Kidney (tissue), 14 donors: Measurements from ENCODE around the gene PDGFRB. TPM values are rescaled to one million over a fixed set of nuclear protein-coding genes. Genes with fewer than 3 reads are reported as not detected.

Source experiments
- DNase-seq, 5 donors: peaks; one replicate each; pipeline ENCODE4 v3.0.0-alpha.2; 2013 to 2020
- FAIRE-seq: peaks from 2 replicates; lab custom pipeline; 2012; peaks lifted over from hg19 to GRCh38; lab: Jason Lieb, UNC
- H3K27ac ChIP-seq, 2 donors: one replicate each; pipeline ENCODE4 v1.7.0; 2013; ENCODE audit warnings: low read depth in 2 of 2, low read length in 2 of 2, inconsistent platforms in 1 of 2
- H3K27me3 ChIP-seq: one replicate; pipeline ENCODE4 v1.7.1; 2013; ENCODE audit warnings: low read length, inconsistent platforms; ENCODE audit not compliant: control insufficient read depth, insufficient read depth
- H3K36me3 ChIP-seq, 3 donors: one replicate each; pipeline versions ENCODE4 v1.7.0 to v1.7.1; 2013; ENCODE audit warnings: low read length in 3 of 3, control low read depth in 1 of 3, inconsistent platforms in 1 of 3; ENCODE audit not compliant: insufficient read depth in 3 of 3, control insufficient read depth in 2 of 3
- H3K4me1 ChIP-seq, 3 donors: one replicate each; pipeline versions ENCODE4 v1.7.0 to v1.7.1; 2013; ENCODE audit warnings: low read length in 3 of 3, inconsistent platforms in 1 of 3, low read depth in 1 of 3; ENCODE audit not compliant: control insufficient read depth in 2 of 3, insufficient read depth in 2 of 3
- H3K4me3 ChIP-seq, 3 donors: one replicate each; pipeline versions ENCODE4 v1.7.0 to v1.8.1; 2013; ENCODE audit warnings: low read length in 3 of 3, control low read depth in 1 of 3, inconsistent platforms in 1 of 3
- H3K9ac ChIP-seq, 3 donors: one replicate each; pipeline versions ENCODE4 v1.7.0 to v1.7.1; 2013; ENCODE audit warnings: low read length in 3 of 3, control low read depth in 1 of 3, inconsistent platforms in 1 of 3
- H3K9me3 ChIP-seq, 3 donors: one replicate each; pipeline versions ENCODE4 v1.7.0 to v1.7.1; 2013; ENCODE audit warnings: low read length in 3 of 3, control low read depth in 1 of 3, inconsistent platforms in 1 of 3; ENCODE audit not compliant: control insufficient read depth in 2 of 3, insufficient read depth in 1 of 3
- intact Hi-C: fragments of 100-400 bp; cut with DNase I; formaldehyde crosslinking; loops from one replicate; pipeline ENCODE4 v1.11.1; 2022
- polyA plus RNA-seq: library from polyadenylated mRNA; stranded (reverse); fragments of 350-450 nt; fragmentation: Illumina TruSeq; extraction: RNeasy Lipid Tissue Mini Kit (QIAGEN cat#74804); gene quantifications from one replicate; pipeline ENCODE4 v1.2.3, GENCODE V29; 2014; ENCODE audit warnings: low read depth, low replicate concordance; ENCODE audit not compliant: insufficient read depth
- total RNA-seq: library from RNA; stranded (reverse); fragmentation: NEBNext Ultra II Directional; extraction: Animal tissue kit (Norgen Biotek cat#: 25700); gene quantifications from one replicate; pipeline ENCODE4 v1.2.1, GENCODE V29; 2021
- TF ChIP-seq, protein P1 (sequence below): IDR thresholded peaks from 3 replicates; pipeline ENCODE4 v1.5.1; 2012; ENCODE audit warnings: mild to moderate bottlenecking, moderate library complexity, borderline replicate concordance; ENCODE audit not compliant: insufficient read depth; ENCODE audit errors: extremely low read depth
- donor health status: control.
- donor health status: control.
- donor health status: control.
- donor health status: control.
- donor health status: control.
- donor health status: DM: yes; HTN: yes; CAD: no.
- donor health status: Normal renal cell carcinoma (clear cell type).

The PDGFRB gene
- total and polyA plus RNA-seq, 2 donors from 2014 or later: 50.4 to 104 TPM

DNA sequence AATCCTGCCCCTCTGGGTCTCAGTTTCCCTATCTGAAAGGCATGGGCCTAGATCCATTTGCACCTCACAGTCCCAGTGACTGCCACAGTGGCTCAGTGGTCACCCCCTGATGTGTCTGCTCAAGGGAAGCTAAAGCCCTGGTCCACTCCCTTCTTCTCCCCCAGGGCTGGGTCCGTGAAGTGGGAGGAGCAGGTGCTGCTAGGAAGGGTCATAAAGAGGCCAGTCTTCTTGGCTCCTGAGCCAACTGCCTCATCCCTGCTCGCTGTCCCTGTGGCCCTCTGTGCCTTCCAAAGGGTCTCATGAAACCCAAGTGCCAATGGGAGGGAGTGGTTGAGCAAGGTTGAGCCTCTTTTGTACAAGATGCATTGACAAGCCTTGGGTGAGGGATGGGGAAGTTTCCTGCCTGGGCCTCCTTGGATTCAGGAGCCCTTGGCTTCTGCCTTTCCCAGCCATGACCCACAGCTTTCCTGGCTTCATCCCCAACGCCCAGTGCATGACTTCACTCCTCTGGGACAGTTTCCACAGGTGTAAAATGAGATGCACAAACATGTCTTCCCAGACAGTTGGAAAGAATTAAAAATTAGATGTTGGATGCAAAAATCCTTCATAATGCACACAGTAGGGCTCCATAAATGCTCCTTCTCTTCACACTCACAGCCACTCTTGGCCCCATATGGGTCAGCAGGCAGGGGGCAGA, 32.6 kb upstream of the PDGFRB start:
- no peak overlapping the region for H3K9ac ChIP-seq
- DNase-seq (no peak), FAIRE-seq (no peak)
- H3K27ac ChIP-seq: no peak overlapping the region
- no peaks in the 10 kb centered on the region for H3K36me3 ChIP-seq
- H3K27me3 ChIP-seq: peaks cover 4% of the 10 kb centered on the region
- H3K9me3 ChIP-seq: no peaks in the 10 kb centered on the region
- peaks cover 0 to 6% (median 0%) of the 10 kb centered on the region in 3 donors for H3K4me1 ChIP-seq
- intact Hi-C loops: no loop called here
- H3K4me3 ChIP-seq: no peak overlapping the region
- TF ChIP-seq, protein P1, sequence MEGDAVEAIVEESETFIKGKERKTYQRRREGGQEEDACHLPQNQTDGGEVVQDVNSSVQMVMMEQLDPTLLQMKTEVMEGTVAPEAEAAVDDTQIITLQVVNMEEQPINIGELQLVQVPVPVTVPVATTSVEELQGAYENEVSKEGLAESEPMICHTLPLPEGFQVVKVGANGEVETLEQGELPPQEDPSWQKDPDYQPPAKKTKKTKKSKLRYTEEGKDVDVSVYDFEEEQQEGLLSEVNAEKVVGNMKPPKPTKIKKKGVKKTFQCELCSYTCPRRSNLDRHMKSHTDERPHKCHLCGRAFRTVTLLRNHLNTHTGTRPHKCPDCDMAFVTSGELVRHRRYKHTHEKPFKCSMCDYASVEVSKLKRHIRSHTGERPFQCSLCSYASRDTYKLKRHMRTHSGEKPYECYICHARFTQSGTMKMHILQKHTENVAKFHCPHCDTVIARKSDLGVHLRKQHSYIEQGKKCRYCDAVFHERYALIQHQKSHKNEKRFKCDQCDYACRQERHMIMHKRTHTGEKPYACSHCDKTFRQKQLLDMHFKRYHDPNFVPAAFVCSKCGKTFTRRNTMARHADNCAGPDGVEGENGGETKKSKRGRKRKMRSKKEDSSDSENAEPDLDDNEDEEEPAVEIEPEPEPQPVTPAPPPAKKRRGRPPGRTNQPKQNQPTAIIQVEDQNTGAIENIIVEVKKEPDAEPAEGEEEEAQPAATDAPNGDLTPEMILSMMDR: no peak

DNA sequence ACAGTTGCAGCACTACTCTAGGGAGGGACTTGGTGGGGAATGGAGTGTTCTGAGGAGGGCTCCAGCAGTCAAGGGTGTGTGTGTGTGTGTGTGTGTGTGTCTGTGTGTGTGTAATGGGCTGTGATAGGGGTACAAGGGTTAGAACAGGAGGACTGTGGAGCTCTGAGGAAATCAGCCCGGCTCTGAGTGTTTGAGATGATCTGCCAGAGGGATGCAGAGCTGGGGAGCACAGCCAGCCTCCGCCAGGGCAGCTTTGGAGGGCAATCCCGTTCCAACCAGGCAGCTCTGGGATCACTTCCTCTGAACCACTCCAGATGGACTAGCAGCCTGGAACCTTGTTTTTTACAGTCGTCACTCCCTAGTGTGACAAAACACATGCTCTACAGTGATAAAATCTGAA, 31.3 kb upstream of the PDGFRB start:
- H3K4me3 ChIP-seq: no peak overlapping the region
- no peak overlapping the region for H3K9ac ChIP-seq
- TF ChIP-seq, protein P1: no peak
- intact Hi-C loops: no loop called here
- FAIRE-seq (no peak), DNase-seq (no peak)
- peaks cover 4% of the 10 kb centered on the region for H3K27me3 ChIP-seq
- peaks cover 0 to 6% (median 0%) of the 10 kb centered on the region in 3 donors for H3K4me1 ChIP-seq
- no peak overlapping the region for H3K27ac ChIP-seq
- no peaks in the 10 kb centered on the region for H3K9me3 ChIP-seq
- no peaks in the 10 kb centered on the region for H3K36me3 ChIP-seq

DNA sequence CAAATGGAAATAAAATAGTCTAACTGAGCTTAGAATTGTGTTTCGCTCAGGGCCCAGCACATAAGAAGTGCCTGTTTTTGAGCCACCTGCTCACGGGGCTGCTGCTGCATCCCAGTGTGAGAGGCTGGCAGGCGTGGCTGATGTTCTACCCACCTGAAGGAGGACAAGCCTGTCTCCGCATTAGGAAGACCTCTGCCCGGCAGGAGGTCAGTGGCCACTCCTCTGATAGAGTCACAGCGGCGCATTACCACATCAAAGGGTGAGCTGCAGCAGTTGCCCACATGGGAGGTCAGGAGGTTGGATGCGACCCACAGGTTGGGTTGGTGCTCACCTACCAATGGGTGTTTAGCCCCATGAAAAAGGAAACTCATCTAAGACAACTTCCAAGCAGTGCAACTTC, 30.5 kb upstream of the PDGFRB start:
- H3K27ac ChIP-seq: no peak overlapping the region
- intact Hi-C loops: no loop called here
- peaks cover 0 to 6% (median 0%) of the 10 kb centered on the region in 3 donors for H3K4me1 ChIP-seq
- peaks cover 4% of the 10 kb centered on the region for H3K27me3 ChIP-seq
- H3K9ac ChIP-seq: no peak overlapping the region
- H3K4me3 ChIP-seq: no peak overlapping the region
- H3K9me3 ChIP-seq: no peaks in the 10 kb centered on the region
- TF ChIP-seq, protein P1: no peak
- H3K36me3 ChIP-seq: no peaks in the 10 kb centered on the region
- FAIRE-seq (no peak), DNase-seq (no peak)
